ENCODE measurements around the gene KCTD12.

KCTD12 gene

DNA sequence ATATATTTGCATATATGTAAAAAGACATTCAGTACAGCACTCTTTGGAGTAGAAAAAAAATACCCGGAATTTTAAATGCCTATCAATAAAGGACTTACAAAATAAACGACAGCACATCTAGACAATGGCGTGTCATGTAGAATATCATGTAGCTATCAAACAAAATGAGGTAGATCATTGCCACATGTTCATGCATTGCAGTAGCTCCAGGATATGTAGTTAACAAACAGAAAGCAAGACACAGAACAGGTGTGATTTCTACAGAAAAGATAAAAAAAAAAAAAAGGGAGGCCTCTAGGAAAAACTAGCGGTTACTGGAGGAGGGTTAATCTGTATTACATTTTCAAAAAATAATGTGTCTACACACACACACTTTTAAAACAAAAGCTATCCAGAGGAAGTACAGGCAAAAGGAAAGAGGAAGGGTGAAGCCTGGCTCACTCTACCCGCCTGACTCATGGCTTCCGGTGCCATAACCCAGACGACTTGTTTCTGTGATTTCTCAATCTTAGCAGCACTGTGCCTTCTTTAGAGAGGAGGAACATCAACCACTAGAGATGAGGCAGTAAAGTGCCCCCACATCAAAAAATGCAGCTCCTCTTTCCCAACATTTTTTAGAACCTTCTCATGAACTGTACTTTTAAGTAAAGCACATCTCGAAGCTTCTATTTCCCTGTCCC lies 6.9 kb downstream of the KCTD12 start:
- H3K27ac ChIP-seq (ENCODE audit: low read length) = peak overlapping the region; percentile 33
- peaks cover 16% of the 10 kb centered on the region for H3K4me1 ChIP-seq (ENCODE audit: insufficient read depth, low read length)
- H2AFZ ChIP-seq (ENCODE audit: low read depth, low read length) = peak overlapping the region; percentile 76
- no peak for TF ChIP-seq EZH2 (IDR thresholded peaks at IDR 0.05; ENCODE audit: borderline replicate concordance, low read depth, low read length, severe bottlenecking)
- TF ChIP-seq, protein P1, sequence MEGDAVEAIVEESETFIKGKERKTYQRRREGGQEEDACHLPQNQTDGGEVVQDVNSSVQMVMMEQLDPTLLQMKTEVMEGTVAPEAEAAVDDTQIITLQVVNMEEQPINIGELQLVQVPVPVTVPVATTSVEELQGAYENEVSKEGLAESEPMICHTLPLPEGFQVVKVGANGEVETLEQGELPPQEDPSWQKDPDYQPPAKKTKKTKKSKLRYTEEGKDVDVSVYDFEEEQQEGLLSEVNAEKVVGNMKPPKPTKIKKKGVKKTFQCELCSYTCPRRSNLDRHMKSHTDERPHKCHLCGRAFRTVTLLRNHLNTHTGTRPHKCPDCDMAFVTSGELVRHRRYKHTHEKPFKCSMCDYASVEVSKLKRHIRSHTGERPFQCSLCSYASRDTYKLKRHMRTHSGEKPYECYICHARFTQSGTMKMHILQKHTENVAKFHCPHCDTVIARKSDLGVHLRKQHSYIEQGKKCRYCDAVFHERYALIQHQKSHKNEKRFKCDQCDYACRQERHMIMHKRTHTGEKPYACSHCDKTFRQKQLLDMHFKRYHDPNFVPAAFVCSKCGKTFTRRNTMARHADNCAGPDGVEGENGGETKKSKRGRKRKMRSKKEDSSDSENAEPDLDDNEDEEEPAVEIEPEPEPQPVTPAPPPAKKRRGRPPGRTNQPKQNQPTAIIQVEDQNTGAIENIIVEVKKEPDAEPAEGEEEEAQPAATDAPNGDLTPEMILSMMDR (IDR thresholded peaks at IDR 0.05; ENCODE audit: borderline replicate concordance, extremely low read depth, low read length, poor library complexity, severe bottlenecking) = no peak
- no peaks in the 10 kb centered on the region for H4K20me1 ChIP-seq (ENCODE audit: insufficient read depth, low read length)
- DNase-seq (peak; percentile 63), ATAC-seq (ENCODE audit: insufficient read depth, low read depth) (peak; percentile 99)
- H3K27me3 ChIP-seq (ENCODE audit: insufficient read depth, low read length, poor library complexity) = no peaks in the 10 kb centered on the region
- peak overlapping the region in 1 of 2 experiments; percentile 23; a peak in 2 of 4 replicates for H3K4me3 ChIP-seq (ENCODE audit: low read depth in 1 of 2, low read length in 2 of 2)
- no peaks in the 10 kb centered on the region for H3K9me3 ChIP-seq (ENCODE audit: insufficient read depth, low read length, severe bottlenecking)
- peak overlapping the region; percentile 24 for H3K9ac ChIP-seq (ENCODE audit: low read depth, low read length)
- peak overlapping the region; percentile 57 for H3K4me2 ChIP-seq (ENCODE audit: insufficient read depth, low read length)
- no peaks in the 10 kb centered on the region for H3K79me2 ChIP-seq (ENCODE audit: insufficient read depth, low read length)
- no peaks in the 10 kb centered on the region for H3K36me3 ChIP-seq (ENCODE audit: insufficient read depth, low read length)

DNA sequence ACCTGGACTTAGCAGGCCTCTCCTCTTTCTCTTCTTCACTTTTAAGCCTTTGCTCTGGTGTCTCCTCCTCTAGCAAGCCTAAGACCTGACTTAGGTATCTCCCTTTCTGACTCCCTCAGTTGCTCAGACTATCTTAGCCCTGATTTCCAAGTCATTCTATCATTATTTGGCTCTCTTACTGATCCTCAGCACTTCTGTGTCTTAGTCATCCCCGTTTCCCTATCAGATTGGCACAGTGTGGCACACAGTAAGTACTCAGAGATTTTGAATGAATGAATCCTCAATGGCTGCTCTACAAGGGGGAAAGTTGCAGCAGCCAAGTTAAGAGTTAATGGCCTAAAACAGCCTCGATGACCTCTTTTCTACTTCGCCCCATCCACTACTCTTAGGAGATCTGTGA lies 8.2 kb downstream of the KCTD12 start:
- H3K9ac ChIP-seq (ENCODE audit: low read depth, low read length) = no peak overlapping the region
- H3K4me2 ChIP-seq (ENCODE audit: insufficient read depth, low read length) = no peak overlapping the region
- H3K9me3 ChIP-seq (ENCODE audit: insufficient read depth, low read length, severe bottlenecking) = no peaks in the 10 kb centered on the region
- peaks cover 3% of the 10 kb centered on the region for H3K27me3 ChIP-seq (ENCODE audit: insufficient read depth, low read length, poor library complexity)
- TF ChIP-seq, protein P1 (IDR thresholded peaks at IDR 0.05; ENCODE audit: borderline replicate concordance, extremely low read depth, low read length, poor library complexity, severe bottlenecking) = no peak
- no peak for TF ChIP-seq EZH2 (IDR thresholded peaks at IDR 0.05; ENCODE audit: borderline replicate concordance, low read depth, low read length, severe bottlenecking)
- peaks cover 16% of the 10 kb centered on the region for H3K4me1 ChIP-seq (ENCODE audit: insufficient read depth, low read length)
- DNase-seq = no peak
- H3K36me3 ChIP-seq (ENCODE audit: insufficient read depth, low read length) = no peaks in the 10 kb centered on the region
- no peaks in the 10 kb centered on the region for H3K79me2 ChIP-seq (ENCODE audit: insufficient read depth, low read length)
- no peak overlapping the region for H3K4me3 ChIP-seq (ENCODE audit: low read depth in 1 of 2, low read length in 2 of 2)
- peak overlapping the region; percentile 32; the same call in 1 of the 2 replicates for H2AFZ ChIP-seq (ENCODE audit: low read depth, low read length)
- H4K20me1 ChIP-seq (ENCODE audit: insufficient read depth, low read length) = no peaks in the 10 kb centered on the region
- ATAC-seq (ENCODE audit: insufficient read depth, low read depth) = no peak
- H3K27ac ChIP-seq (ENCODE audit: low read length) = no peak overlapping the region

DNA sequence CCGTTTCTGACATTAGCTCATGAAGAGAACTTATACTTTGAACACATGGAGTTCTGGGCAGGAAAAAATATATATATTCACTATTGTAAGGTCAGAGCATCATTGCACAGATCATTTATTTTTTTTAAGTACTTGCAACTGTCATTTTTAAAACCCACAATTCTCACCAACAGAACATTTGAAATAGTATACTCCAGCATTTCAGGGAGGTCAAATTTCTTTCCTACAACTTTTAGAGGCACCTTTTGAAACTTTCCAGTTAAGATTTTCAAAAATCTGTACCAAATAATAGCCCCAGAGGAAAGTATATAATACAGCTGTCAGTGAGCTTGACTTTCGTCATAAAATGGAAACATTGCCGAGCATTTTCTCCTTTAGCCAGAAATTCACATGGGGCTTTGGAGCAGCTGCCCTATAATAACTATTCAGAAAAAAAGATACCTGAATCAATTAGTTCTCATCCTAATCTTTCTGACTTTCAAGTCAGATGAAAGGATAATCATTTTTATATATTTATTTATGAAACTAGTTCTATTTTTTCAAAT lies 10.9 kb downstream of the KCTD12 start:
- Histone ChIP-seq H3K27ac (ENCODE audit: low read length) (no peak overlapping the region), H3K27me3 (ENCODE audit: insufficient read depth, low read length, poor library complexity) (peaks cover 4% of the 10 kb centered on the region), H3K36me3 (ENCODE audit: insufficient read depth, low read length) (no peaks in the 10 kb centered on the region), H3K4me3 (ENCODE audit: low read depth in 1 of 2, low read length in 2 of 2) (no peak overlapping the region), H3K4me2 (ENCODE audit: insufficient read depth, low read length) (no peak overlapping the region), H3K9me3 (ENCODE audit: insufficient read depth, low read length, severe bottlenecking) (no peaks in the 10 kb centered on the region), H2AFZ (ENCODE audit: low read depth, low read length) (no peak overlapping the region), H3K79me2 (ENCODE audit: insufficient read depth, low read length) (no peaks in the 10 kb centered on the region), H3K4me1 (ENCODE audit: insufficient read depth, low read length) (peaks cover 16% of the 10 kb centered on the region), H4K20me1 (ENCODE audit: insufficient read depth, low read length) (no peaks in the 10 kb centered on the region), H3K9ac (ENCODE audit: low read depth, low read length) (no peak overlapping the region)
- DNase-seq (no peak), ATAC-seq (ENCODE audit: insufficient read depth, low read depth) (no peak)
- TF ChIP-seq, protein P1 (IDR thresholded peaks at IDR 0.05; ENCODE audit: borderline replicate concordance, extremely low read depth, low read length, poor library complexity, severe bottlenecking) = no peak
- TF ChIP-seq EZH2 (IDR thresholded peaks at IDR 0.05; ENCODE audit: borderline replicate concordance, low read depth, low read length, severe bottlenecking) = no peak
